K562 (cell line): ENCODE results near the gene PIK3C2G. TPM values are rescaled to one million over a fixed set of nuclear protein-coding genes. Genes with fewer than 3 reads are reported as not detected.

Experiments used
- BCLAF1 ChIP-seq, 2 experiments: fragments of 450-650 bp in 1 of 2; IDR thresholded peaks; 2 replicates each; pipeline ENCODE4 v1.6.1; 2011 to 2017; ENCODE audit warnings: low read depth in 2 of 2, antibody characterized with exemption in 1 of 2, borderline replicate concordance in 1 of 2, low read length in 1 of 2, mild to moderate bottlenecking in 1 of 2, mixed read lengths in 1 of 2; ENCODE audit not compliant: control insufficient read depth in 1 of 2
- ELF2 ChIP-seq: fragments of 250-450 bp; sonication (Bioruptor Pico); IDR thresholded peaks from 2 replicates; pipeline ENCODE4 v1.5.0; 2021; ENCODE audit warnings: mild to moderate bottlenecking
- FOS ChIP-seq: IDR thresholded peaks from 3 replicates; pipeline ENCODE4 v1.6.1; 2011; ENCODE audit not compliant: insufficient read length; ENCODE audit errors: extremely low read depth
- FOXJ2 ChIP-seq: fragments of 200-800 bp; sonication (Bioruptor generic); IDR thresholded peaks from 2 replicates; pipeline ENCODE4 v1.6.1; 2016; ENCODE audit warnings: missing genetic modification characterization, missing compliant biosample characterization
- RBM39 ChIP-seq: fragments of 200-400 bp; formaldehyde crosslinking; optimal IDR thresholded peaks from 2 replicates; pipeline ENCODE3; 2018; ENCODE audit warnings: low read depth, low read length
- ZNF224 ChIP-seq: sonication (generic); formaldehyde crosslinking; IDR thresholded peaks from 2 replicates; pipeline ENCODE4 v1.8.0; 2022; ENCODE audit warnings: mild to moderate bottlenecking, missing genetic modification reagents
- ZNF395 ChIP-seq: fragments of 200-800 bp; sonication (Bioruptor generic); IDR thresholded peaks from 2 replicates; pipeline ENCODE4 v1.6.1; 2017; ENCODE audit warnings: missing genetic modification characterization, missing compliant biosample characterization
- polyA plus RNA-seq, 8 experiments: library from polyadenylated mRNA; depleted of rRNA in 4 of 8; stranded (reverse) in 5 of 8; unstranded in 3 of 8; fragments of >200 nt; fragmentation: Nextera tagmentation in 2 of 8; fragmentation: Illumina TruSeq in 1 of 8; extraction: Ambion mirVana in 2 of 8; extraction: Trizol in 1 of 8; gene quantifications; 2 replicates each; pipeline versions ENCODE4 v1.2.1 to v1.2.3, GENCODE V29; 2011 to 2014; ENCODE audit warnings: inconsistent platforms in 1 of 8, missing spikeins in 1 of 8
- total RNA-seq, 7 experiments: library from RNA; depleted of rRNA in 6 of 7; stranded (reverse); fragments of >200 nt in 6 of 7; fragmentation: Illumina TruSeq in 2 of 7; extraction: Trizol in 2 of 7; gene quantifications; 2 replicates each; pipeline versions ENCODE4 v1.2.1 to v1.2.3, GENCODE V29; 2011 to 2021; ENCODE audit warnings: low replicate concordance in 1 of 7

PIK3C2G gene
- total and polyA plus RNA-seq, 9 of the 15 experiments (the other 6 are each of a cell fraction or from before 2014, with no cell fraction given): not detected

- TF ChIP-seq ZNF395 (CRISPR knock-in tag) (no peak), FOS (no peak), ELF2 (CRISPR knock-in tag) (no peak), ZNF224 (no peak), BCLAF1 (IDR thresholded peaks at IDR 0.05; ENCODE audit: borderline replicate concordance in 1 of 2, control insufficient read depth in 1 of 2, low read depth in 2 of 2, low read length in 1 of 2) (no peak), RBM39 (no peak), FOXJ2 (no peak)
Observed at GRCh38 chr12:18239526-18239925, 21.8 kb upstream of the PIK3C2G start (continued).
